ENCODE results near the gene ZNF618.

DNA sequence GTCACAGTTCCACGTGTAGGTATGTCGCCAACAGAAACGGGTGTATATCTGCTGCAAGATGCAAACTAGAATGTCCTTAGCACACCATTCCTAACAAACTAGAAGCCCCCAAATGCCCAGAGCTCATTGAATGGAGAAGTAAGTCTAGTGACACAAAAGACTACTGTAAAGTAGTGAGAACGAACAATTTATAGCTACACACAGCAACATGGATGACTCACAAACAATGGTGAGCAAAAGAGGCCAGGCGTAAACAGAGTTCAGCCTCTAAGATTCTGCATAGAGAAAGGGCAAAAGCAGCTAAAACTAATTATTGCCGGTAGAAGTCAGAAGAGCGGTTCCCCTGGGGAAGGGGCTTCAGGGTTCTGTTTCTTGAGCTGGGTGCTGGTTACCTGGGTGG lies 127.2 kb downstream of the ZNF618 start:
- TF ChIP-seq, protein P1, sequence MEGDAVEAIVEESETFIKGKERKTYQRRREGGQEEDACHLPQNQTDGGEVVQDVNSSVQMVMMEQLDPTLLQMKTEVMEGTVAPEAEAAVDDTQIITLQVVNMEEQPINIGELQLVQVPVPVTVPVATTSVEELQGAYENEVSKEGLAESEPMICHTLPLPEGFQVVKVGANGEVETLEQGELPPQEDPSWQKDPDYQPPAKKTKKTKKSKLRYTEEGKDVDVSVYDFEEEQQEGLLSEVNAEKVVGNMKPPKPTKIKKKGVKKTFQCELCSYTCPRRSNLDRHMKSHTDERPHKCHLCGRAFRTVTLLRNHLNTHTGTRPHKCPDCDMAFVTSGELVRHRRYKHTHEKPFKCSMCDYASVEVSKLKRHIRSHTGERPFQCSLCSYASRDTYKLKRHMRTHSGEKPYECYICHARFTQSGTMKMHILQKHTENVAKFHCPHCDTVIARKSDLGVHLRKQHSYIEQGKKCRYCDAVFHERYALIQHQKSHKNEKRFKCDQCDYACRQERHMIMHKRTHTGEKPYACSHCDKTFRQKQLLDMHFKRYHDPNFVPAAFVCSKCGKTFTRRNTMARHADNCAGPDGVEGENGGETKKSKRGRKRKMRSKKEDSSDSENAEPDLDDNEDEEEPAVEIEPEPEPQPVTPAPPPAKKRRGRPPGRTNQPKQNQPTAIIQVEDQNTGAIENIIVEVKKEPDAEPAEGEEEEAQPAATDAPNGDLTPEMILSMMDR (IDR thresholded peaks at IDR 0.05), result no peak
- no peak for TF ChIP-seq ETV6 (CRISPR knock-in tag; IDR thresholded peaks at IDR 0.05)
- TF ChIP-seq TEAD4 (CRISPR knock-in tag; IDR thresholded peaks at IDR 0.05), result no peak
- no peak for TF ChIP-seq PREB (CRISPR knock-in tag; IDR thresholded peaks at IDR 0.05; ENCODE audit: borderline replicate concordance)
- no peak for TF ChIP-seq ZNF396 (CRISPR knock-in tag; IDR thresholded peaks at IDR 0.05; ENCODE audit: borderline replicate concordance)
- TF ChIP-seq ZNF317 (CRISPR knock-in tag; IDR thresholded peaks at IDR 0.05; ENCODE audit: borderline replicate concordance, low read depth), result no peak
- TF ChIP-seq, protein P2, sequence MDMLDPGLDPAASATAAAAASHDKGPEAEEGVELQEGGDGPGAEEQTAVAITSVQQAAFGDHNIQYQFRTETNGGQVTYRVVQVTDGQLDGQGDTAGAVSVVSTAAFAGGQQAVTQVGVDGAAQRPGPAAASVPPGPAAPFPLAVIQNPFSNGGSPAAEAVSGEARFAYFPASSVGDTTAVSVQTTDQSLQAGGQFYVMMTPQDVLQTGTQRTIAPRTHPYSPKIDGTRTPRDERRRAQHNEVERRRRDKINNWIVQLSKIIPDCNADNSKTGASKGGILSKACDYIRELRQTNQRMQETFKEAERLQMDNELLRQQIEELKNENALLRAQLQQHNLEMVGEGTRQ (CRISPR knock-in tag; IDR thresholded peaks at IDR 0.05), result no peak
- no peak for TF ChIP-seq ZNF671 (CRISPR knock-in tag; IDR thresholded peaks at IDR 0.05)
- no peak for TF ChIP-seq ZBTB21 (CRISPR knock-in tag; IDR thresholded peaks at IDR 0.05; ENCODE audit: borderline replicate concordance)
- TF ChIP-seq, protein P3, sequence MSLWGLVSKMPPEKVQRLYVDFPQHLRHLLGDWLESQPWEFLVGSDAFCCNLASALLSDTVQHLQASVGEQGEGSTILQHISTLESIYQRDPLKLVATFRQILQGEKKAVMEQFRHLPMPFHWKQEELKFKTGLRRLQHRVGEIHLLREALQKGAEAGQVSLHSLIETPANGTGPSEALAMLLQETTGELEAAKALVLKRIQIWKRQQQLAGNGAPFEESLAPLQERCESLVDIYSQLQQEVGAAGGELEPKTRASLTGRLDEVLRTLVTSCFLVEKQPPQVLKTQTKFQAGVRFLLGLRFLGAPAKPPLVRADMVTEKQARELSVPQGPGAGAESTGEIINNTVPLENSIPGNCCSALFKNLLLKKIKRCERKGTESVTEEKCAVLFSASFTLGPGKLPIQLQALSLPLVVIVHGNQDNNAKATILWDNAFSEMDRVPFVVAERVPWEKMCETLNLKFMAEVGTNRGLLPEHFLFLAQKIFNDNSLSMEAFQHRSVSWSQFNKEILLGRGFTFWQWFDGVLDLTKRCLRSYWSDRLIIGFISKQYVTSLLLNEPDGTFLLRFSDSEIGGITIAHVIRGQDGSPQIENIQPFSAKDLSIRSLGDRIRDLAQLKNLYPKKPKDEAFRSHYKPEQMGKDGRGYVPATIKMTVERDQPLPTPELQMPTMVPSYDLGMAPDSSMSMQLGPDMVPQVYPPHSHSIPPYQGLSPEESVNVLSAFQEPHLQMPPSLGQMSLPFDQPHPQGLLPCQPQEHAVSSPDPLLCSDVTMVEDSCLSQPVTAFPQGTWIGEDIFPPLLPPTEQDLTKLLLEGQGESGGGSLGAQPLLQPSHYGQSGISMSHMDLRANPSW (CRISPR knock-in tag; conservative IDR thresholded peaks at IDR 0.05; ENCODE audit: low read depth), result no peak
- no peak for TF ChIP-seq FOXK1 (CRISPR knock-in tag; IDR thresholded peaks at IDR 0.05)
- TF ChIP-seq SOX15 (CRISPR knock-in tag; IDR thresholded peaks at IDR 0.05), result no peak
- TF ChIP-seq FOXJ3 (CRISPR knock-in tag; IDR thresholded peaks at IDR 0.05; ENCODE audit: borderline replicate concordance), result no peak
- TF ChIP-seq MYBL2 (CRISPR knock-in tag; IDR thresholded peaks at IDR 0.05), result no peak
